HG02759 (cell line): Measurements from ENCODE around the gene PGA4.
"Not testable (repeated sequence)": the region's sequence is repeated elsewhere in the genome, so short reads cannot be mapped to it uniquely, and the experiment has no call there.

ENCODE experiments used
- ATAC-seq: cut with Tn5 transposase; IDR thresholded peaks from one replicate; pipeline ENCODE4 v1.9.1; 2021; ENCODE audit warnings: mild to moderate bottlenecking, moderate library complexity; ENCODE audit not compliant: unreplicated experiment

The PGA4 gene

GRCh38 chr11:61203873-61204272, 18.3 kb upstream of the PGA4 start:
- not testable (repeated sequence) for ATAC-seq

- not testable (repeated sequence) for ATAC-seq
Measured at GRCh38 chr11:61204502-61205059, 17.6 kb upstream of the PGA4 start.

GRCh38 chr11:61207636-61208310, 14.4 kb upstream of the PGA4 start:
- ATAC-seq, result not testable (repeated sequence)

- ATAC-seq, result not testable (repeated sequence)
Measured at GRCh38 chr11:61210629-61211028, 11.5 kb upstream of the PGA4 start.

DNA sequence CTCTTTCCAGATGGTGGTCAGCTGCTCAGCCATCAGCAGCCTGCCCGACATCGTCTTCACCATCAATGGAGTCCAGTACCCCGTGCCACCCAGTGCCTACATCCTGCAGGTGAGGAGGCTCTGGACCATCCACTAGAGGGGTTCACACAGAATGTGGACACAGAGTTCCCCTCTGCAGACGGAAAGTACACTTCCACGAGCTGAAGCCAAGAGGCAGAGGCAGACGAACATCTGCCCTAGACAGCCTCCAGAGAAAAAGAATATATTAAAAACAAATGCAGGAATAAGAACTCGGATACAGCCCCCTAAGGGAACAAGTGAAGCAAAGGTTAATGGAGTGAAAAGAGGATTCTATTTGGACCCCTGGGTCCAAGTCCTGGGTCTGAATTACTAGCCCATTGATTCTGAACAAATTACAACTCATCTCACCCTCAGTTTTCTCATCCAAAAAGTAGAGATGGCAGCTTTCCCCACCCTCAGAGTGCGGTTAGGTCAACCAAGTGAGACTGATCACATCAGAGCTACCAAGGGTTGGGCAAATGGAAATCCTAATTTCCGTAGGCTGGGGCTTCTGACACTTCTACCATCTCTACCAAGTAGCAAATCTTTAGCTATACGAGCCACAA, 10.7 kb upstream of the PGA4 start:
- not testable (repeated sequence) for ATAC-seq

DNA sequence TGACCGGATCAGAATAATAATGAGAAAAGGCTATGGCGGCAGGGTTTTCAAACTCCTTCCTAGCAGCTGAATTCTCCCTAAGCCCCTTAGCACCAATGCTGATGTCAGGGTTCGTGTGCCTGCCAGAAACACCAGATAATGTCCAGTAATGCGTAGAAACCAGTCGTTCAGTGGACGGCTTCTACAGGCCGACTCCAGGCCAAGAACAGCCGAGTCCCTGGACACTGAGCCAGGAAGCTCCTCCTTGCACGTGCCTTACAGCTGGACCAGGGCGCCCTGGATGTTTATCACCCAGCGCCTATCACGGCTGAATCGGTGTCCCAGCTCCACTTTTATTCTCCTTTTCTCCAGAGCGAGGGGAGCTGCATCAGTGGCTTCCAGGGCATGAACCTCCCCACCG, 9.9 kb upstream of the PGA4 start:
- ATAC-seq, result not testable (repeated sequence)

DNA sequence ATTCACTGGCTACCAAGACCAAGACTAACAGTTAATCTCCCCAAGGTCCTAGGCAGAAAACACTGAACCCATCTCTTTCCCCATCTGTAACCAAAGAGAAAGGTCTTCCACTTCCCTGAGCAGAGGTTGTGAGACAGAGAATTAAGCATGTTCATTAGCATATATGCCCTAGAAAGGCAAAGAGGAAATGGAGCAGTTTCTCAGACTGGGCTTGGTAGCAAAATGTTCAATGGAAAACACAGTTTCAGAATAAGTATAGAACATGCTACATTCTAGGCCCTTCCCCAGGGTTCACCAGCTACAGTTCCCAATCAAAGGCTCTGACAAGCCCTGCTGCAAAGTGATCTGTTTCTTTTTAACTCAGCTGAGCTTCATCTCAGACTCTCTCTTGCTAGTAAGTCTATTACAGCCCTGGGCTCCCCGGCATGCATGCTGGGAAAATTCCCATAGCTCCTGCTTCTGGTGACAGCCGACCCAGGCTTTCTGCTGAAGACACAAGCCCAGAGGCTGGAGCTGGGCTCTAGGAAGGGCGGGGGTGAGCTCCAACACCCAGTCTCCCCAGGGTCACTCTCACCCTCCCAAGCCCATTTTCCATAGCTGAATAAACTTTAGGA, 8.3 kb upstream of the PGA4 start:
- ATAC-seq, result not testable (repeated sequence)

DNA sequence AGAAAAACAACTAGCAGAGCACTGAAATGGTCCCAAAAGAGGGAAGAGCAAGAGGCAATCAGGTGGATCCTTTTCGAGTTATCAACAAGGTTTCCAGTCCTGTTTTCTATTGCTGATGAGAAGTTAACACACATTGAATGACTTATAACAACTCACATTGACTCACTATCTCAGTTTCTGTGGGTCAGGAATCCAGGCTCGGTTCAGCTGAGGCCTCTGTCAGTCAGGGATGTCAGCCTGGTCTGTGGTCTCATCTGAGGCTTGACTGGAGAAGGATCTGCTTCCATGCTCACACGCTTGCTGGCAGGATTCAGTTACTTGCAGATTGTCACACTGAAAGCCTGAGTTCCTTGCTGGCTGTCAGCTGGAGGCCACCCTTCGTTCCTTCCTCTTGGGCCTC, 3.8 kb upstream of the PGA4 start:
- not testable (repeated sequence) for ATAC-seq

DNA sequence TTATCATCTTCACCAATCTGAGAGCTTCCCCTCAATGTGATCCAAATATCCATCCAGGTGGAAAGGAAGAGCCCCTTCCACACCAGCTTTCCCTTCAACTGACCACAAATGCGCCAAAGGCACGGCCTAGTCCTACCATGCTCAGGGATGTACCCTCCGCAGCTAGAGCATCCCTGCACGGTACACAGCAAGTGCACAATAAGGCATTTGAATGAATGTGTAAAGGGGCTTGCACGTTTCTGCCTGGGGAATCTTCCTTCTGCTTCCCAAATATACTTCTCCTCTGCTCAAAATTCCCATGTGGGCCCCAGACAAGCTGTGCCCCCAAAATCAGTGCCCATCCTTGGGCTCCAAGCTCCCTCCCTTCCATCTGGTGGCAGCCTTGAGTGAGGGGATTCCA, 3.1 kb upstream of the PGA4 start:
- not testable (repeated sequence) for ATAC-seq

DNA sequence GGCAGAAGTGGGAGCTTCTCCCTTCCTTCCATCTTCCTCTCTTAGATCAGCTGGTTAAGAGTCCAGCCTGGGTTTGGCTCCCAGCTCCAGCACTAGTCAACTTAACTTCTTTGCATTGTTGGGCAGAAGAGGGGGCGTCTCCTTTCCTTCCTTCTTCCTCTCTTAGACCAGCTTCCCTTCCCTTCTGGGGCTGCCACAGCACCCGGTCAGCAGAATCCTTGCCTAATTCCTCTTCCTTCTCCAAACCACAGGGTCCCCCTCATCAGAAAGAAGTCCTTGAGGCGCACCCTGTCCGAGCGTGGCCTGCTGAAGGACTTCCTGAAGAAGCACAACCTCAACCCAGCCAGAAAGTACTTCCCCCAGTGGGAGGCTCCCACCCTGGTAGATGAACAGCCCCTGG, 545 bp downstream of the PGA4 start:
- ATAC-seq, result not testable (repeated sequence)

DNA sequence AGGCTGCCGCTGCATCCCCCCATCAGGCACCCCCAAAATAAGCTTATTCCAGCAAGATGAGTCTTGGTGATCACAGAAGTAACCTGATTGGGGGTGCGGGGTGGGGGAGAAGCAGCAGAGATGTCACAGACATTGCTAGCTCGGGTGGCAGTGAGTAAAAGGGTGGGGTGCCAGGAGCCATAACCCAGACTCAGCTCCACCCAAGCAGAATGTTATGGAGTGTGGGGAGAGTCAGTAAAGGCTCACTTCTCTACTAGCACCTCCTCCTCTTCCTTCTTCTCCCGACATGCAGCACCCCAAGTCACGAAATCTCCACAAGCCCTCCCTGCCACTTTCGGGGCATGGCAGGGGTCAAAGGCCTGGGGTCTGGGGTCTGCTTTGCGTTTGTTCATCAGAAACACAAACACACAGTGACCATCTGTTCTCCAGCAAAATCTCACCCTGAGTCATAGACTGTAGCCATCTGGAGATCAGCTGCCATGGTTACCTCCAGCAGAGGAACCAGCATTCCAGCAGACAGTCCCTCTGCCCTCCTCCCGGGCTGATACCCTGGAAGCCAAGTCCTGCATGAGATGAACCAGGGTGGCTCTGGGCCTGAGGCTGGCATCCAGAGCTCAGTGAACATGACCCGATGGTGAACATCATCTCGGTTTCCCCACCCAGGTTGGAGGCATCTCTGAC, 4.5 kb downstream of the PGA4 start:
- ATAC-seq, result not testable (repeated sequence)

DNA sequence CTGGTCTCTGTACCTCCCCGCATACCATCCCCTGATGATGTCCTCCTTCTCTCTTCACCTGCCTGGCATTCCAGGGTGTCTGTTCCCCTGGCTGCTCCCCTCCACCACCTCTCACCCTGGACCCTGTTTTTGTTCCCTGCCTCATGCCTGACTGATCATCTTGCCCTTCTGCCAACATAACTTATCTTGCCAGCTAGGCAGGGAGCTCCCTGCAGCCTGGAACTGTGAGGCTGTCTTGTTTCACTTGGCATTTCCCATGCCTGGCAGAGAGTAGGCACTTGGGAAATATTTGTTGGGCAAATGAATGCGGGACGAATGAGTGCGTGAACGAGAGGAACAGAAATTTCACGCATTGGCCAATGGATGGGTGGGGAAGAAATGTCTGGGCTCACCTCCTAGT, 7.3 kb downstream of the PGA4 start:
- ATAC-seq, result not testable (repeated sequence)

GRCh38 chr11:61231033-61231432, 8.9 kb downstream of the PGA4 start:
- ATAC-seq, result not testable (repeated sequence)

DNA sequence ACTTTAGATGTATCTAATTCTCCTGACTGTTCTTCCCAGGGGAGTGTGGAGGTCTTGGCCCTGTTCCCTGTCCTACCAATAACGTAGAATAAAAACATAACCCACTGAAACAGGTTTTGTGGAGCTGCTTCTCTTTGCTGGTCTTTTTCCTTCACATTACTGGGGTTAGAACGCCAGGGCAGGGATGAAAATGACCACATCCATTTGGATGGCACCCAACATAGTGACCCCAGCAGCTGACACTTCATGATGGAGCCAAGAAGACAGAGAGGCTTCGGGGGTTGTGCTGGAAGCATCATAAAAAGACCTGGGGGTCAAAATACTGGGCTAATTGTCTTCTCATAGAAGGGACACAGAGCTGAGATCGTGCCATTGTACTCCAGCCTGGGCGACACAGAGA, 9.4 kb downstream of the PGA4 start:
- not testable (repeated sequence) for ATAC-seq

- ATAC-seq, result not testable (repeated sequence)
Measured at GRCh38 chr11:61232548-61233145, 10.5 kb downstream of the PGA4 start.

- ATAC-seq, result not testable (repeated sequence)
Measured at GRCh38 chr11:61237130-61237529, 15.0 kb downstream of the PGA4 start.

DNA sequence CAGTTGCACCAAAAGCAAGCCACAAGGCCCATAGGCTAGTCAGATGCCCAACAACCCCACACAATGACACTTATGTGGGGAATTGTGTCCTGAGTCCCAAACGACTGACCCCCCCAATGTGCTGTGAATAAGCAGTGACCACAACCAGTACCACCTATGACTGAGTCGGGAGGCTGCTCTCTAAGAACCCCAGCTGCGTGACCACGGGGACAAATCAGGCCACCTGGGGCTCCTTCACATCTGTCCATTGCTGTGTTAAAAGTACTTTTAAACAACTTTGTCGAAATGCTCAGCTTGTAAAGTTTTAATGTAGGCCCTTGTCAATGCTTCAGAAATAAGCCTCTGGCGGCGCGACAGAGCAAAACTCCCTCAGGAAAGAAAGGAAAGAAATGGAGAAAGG, 18.1 kb downstream of the PGA4 start:
- ATAC-seq, result not testable (repeated sequence)

DNA sequence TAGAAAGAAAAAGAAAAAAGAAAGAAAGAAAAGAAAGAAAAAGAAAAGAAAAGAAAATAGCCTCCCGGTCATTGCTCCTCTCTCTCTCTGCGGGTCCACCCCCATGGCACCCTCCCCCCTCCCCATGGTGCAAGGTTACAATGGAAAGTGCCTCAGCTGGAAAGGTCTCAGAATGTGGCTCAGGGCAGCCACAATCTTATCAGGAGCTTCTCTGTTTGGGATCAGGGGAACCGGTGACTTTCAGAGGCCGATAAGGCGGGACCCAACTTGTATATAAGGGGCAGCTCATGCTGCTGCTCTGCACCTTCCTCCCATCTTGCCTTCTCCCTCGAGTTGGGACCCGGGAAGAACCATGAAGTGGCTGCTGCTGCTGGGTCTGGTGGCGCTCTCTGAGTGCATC, 18.7 kb downstream of the PGA4 start, which contains the start of gene PGA5:
TSS of gene PGA5 (plus strand) at position 301 of the 400 bp plus-strand sequence. CDS start at position 353, 52 bp downstream.
- ATAC-seq, result not testable (repeated sequence)

DNA sequence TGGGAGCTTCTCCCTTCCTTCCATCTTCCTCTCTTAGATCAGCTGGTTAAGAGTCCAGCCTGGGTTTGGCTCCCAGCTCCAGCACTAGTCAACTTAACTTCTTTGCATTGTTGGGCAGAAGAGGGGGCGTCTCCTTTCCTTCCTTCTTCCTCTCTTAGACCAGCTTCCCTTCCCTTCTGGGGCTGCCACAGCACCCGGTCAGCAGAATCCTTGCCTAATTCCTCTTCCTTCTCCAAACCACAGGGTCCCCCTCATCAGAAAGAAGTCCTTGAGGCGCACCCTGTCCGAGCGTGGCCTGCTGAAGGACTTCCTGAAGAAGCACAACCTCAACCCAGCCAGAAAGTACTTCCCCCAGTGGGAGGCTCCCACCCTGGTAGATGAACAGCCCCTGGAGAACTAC, 19.4 kb downstream of the PGA4 start:
- not testable (repeated sequence) for ATAC-seq

DNA sequence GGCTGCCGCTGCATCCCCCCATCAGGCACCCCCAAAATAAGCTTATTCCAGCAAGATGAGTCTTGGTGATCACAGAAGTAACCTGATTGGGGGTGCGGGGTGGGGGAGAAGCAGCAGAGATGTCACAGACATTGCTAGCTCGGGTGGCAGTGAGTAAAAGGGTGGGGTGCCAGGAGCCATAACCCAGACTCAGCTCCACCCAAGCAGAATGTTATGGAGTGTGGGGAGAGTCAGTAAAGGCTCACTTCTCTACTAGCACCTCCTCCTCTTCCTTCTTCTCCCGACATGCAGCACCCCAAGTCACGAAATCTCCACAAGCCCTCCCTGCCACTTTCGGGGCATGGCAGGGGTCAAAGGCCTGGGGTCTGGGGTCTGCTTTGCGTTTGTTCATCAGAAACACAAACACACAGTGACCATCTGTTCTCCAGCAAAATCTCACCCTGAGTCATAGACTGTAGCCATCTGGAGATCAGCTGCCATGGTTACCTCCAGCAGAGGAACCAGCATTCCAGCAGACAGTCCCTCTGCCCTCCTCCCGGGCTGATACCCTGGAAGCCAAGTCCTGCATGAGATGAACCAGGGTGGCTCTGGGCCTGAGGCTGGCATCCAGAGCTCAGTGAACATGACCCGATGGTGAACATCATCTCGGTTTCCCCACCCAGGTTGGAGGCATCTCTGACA, 23.3 kb downstream of the PGA4 start:
- not testable (repeated sequence) for ATAC-seq
